ENCODE results near the gene SORCS2.

The SORCS2 gene

GRCh38 chr4:7500404-7500803 lies 308.1 kb downstream of the SORCS2 start:
- no peak for DNase-seq

- no peak for DNase-seq
Measured at GRCh38 chr4:7501314-7501713, 309.0 kb downstream of the SORCS2 start.

- DNase-seq = no peak
Measured at GRCh38 chr4:7501873-7502272, 309.5 kb downstream of the SORCS2 start.

GRCh38 chr4:7503559-7504249 lies 311.4 kb downstream of the SORCS2 start:
- DNase-seq = no peak

- DNase-seq = no peak
Measured at GRCh38 chr4:7505116-7505900, 313.0 kb downstream of the SORCS2 start.

- no peak for DNase-seq
Measured at GRCh38 chr4:7506119-7506518, 313.8 kb downstream of the SORCS2 start.

GRCh38 chr4:7506572-7506971 lies 314.2 kb downstream of the SORCS2 start:
- no peak for DNase-seq

GRCh38 chr4:7507381-7507780 lies 315.0 kb downstream of the SORCS2 start:
- DNase-seq = no peak

GRCh38 chr4:7510066-7510465 lies 317.7 kb downstream of the SORCS2 start:
- DNase-seq = no peak

GRCh38 chr4:7510538-7510937 lies 318.2 kb downstream of the SORCS2 start:
- no peak for DNase-seq

- DNase-seq = no peak
Measured at GRCh38 chr4:7511525-7511924, 319.2 kb downstream of the SORCS2 start.

- no peak for DNase-seq
Measured at GRCh38 chr4:7512428-7512827, 320.1 kb downstream of the SORCS2 start.

GRCh38 chr4:7512946-7513345 lies 320.6 kb downstream of the SORCS2 start:
- DNase-seq = no peak

- no peak for DNase-seq
Measured at GRCh38 chr4:7513671-7514070, 321.3 kb downstream of the SORCS2 start.

GRCh38 chr4:7514281-7514680 lies 321.9 kb downstream of the SORCS2 start:
- DNase-seq = no peak

GRCh38 chr4:7514789-7515188 lies 322.5 kb downstream of the SORCS2 start:
- no peak for DNase-seq

GRCh38 chr4:7515390-7515902 lies 323.1 kb downstream of the SORCS2 start:
- DNase-seq = no peak

- no peak for DNase-seq
Measured at GRCh38 chr4:7516096-7516772, 323.9 kb downstream of the SORCS2 start.

GRCh38 chr4:7516773-7517144 lies 324.4 kb downstream of the SORCS2 start:
- DNase-seq = no peak

- no peak for DNase-seq
Measured at GRCh38 chr4:7518871-7519637, 326.7 kb downstream of the SORCS2 start.

- DNase-seq = no peak
Measured at GRCh38 chr4:7519638-7520376, 327.5 kb downstream of the SORCS2 start.

- no peak for DNase-seq
Measured at GRCh38 chr4:7521666-7522065, 329.3 kb downstream of the SORCS2 start.
